Neural cell (in vitro differentiated cells): Measurements from ENCODE around the gene DCAF8.

Source experiments
- CTCF ChIP-seq: fragments of 450-650 bp; IDR thresholded peaks from 2 replicates; pipeline ENCODE4 v1.5.1; 2014; ENCODE audit warnings: antibody characterized with exemption, mild to moderate bottlenecking, moderate library complexity; ENCODE audit not compliant: poor library complexity, severe bottlenecking
- EP300 ChIP-seq: fragments of 450-650 bp; conservative IDR thresholded peaks from 2 replicates; pipeline ENCODE4 v1.6.1; 2014; ENCODE audit warnings: antibody characterized with exemption, mild to moderate bottlenecking, moderate library complexity; ENCODE audit not compliant: poor library complexity, severe bottlenecking
- EZH2 ChIP-seq: fragments of 200-600, 300-800 bp; shearing (Covaris generic), sonication (generic); IDR thresholded peaks from 2 replicates; pipeline ENCODE4 v1.6.1; 2014; ENCODE audit warnings: antibody characterized with exemption, low read length, borderline replicate concordance, mild to moderate bottlenecking; ENCODE audit not compliant: insufficient read depth, poor library complexity, severe bottlenecking
- MXI1 ChIP-seq: fragments of 450-650 bp; conservative IDR thresholded peaks from 2 replicates; pipeline ENCODE4 v1.6.1; 2014; ENCODE audit warnings: antibody characterized with exemption, mild to moderate bottlenecking; ENCODE audit not compliant: poor library complexity, severe bottlenecking
- POLR2AphosphoS5 ChIP-seq: IDR thresholded peaks from 2 replicates; pipeline ENCODE4 v1.6.1; 2012
- RAD21 ChIP-seq: fragments of 450-650 bp; conservative IDR thresholded peaks from 2 replicates; pipeline ENCODE4 v1.6.1; 2014; ENCODE audit warnings: antibody characterized with exemption, mild to moderate bottlenecking, moderate library complexity
- REST ChIP-seq: IDR thresholded peaks from 2 replicates; pipeline ENCODE4 v1.6.1; 2012; ENCODE audit warnings: borderline replicate concordance
- SMC3 ChIP-seq: fragments of 450-650 bp; conservative IDR thresholded peaks from 2 replicates; pipeline ENCODE4 v1.6.1; 2014; ENCODE audit warnings: antibody characterized with exemption, mild to moderate bottlenecking, moderate library complexity; ENCODE audit not compliant: poor library complexity

GRCh38 chr1:160271025-160271424, 8.7 kb upstream of the DCAF8 start:
- TF ChIP-seq RAD21 (no peak), POLR2AphosphoS5 (no peak), MXI1 (no peak), CTCF (no peak), EZH2 (no peak), REST (no peak), SMC3 (no peak), EP300 (no peak)
